Measurements from ENCODE around the gene BET1L.
"Not testable (repeated sequence)": the region's sequence is repeated elsewhere in the genome, so short reads cannot be mapped to it uniquely, and the experiment has no call there.

BET1L gene

DNA sequence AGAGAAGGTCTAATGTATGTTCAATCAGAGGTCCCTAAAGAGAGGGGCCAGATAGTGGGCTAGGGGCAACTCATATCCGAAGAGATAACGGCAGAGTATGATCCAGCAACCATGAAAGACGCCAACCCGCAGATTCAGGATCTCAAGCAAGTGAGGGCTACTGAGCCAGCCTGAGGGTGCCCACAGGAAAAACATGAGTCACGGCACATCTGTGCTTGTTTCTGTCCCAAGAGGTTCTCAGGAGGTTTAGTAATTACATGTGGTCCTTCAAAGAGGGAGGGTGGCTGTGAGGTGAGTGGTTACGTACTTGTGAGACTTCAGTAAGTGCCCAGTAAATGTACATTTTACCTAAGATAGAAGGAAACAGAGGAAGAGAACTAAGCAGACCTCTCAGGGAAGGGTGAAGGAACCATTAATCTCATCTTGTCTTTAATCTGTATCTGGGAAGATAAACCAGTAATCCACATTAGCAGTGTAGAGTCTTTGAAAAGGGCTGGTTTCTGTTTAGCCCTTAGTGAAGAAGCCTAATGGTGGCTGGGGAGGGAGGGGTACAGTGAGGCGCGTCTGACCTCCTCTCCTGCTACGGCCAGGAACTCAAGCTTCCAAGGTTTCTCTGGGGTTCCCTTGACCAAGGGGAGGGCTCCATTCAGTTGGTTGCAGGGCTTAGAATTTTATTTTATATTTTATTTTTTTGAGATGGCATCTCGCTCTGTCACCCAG lies 18.7 kb upstream of the BET1L start:
- no peak for DNase-seq

- DNase-seq, result no peak
Observed at GRCh38 chr11:224424-224823, 17.2 kb upstream of the BET1L start.

DNA sequence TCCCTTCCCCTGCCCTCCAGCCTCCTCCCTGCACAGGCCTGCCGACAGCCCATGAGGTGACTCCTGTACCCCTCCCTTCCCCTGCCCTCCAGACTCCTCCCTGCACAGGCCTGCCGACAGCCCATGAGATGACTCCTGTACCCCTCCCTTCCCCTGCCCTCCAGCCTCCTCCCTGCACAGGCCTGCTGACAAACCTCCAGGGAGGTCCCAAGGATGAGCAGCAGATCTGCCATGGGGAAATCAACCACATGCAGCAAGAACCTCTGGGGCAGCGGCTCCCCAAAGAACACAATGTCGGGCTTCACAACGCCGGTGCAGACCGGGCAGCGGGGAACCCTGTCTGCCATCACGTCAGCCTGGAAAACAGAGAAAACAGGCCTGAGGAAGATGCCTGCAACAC lies 16.7 kb upstream of the BET1L start:
- no peak for DNase-seq

- DNase-seq, result no peak
Observed at GRCh38 chr11:223026-223789, 16.0 kb upstream of the BET1L start.

DNA sequence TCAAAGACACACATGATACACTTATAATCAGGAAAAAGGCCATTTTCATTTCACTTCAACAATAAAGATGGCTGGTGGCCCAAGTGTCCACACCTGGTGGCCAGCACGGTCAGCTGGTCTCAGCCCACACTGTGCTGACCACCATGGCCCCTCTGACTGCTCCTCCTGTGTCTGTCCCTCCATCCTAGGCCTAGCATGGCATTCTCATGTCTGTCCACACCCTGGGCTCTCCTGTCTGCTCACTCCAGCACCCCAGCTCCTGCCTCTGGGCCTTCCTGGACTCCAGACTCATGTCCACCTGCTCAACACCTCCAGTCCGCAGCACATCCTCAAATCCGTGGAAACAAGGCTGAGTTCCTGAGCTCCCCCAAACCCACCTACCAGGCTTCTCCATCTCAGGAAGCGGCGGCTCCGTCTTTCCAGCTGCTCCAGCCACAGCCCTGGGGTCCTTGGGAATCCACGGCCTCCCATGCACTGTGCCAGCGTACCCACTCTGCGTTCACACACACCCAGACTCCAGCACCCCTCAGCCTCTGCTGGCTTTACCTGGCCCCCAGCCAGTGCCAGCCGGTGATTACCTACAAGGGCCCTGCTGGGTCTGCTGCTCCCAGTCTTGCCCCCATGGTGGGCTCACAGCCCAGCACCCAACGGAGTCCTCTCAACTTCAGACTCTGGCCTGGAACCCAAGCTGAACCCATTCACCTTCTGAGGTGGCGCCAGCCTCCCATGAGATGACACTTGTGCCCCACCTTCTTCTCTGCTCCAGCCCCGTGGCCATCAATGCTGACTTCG lies 15.0 kb upstream of the BET1L start:
- DNase-seq, result no peak

DNA sequence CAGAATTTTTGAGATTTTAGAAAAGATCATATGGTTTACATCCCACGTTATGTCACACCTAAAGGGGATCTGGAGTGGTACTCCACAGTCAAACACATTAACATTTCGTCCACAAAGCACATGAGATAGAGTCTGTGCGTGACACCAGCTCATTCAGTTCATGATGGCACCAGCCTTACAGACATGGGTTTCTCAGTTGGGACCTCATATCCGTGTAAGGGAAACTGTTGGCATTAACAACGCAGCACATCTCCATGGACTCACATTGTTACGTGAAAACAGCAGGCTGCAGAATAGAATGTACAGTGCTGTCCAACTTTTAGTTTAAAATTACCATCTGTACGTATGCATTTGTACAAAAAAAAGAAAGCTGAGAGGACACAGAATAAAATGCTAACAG lies 14.3 kb upstream of the BET1L start:
- DNase-seq, result no peak

DNA sequence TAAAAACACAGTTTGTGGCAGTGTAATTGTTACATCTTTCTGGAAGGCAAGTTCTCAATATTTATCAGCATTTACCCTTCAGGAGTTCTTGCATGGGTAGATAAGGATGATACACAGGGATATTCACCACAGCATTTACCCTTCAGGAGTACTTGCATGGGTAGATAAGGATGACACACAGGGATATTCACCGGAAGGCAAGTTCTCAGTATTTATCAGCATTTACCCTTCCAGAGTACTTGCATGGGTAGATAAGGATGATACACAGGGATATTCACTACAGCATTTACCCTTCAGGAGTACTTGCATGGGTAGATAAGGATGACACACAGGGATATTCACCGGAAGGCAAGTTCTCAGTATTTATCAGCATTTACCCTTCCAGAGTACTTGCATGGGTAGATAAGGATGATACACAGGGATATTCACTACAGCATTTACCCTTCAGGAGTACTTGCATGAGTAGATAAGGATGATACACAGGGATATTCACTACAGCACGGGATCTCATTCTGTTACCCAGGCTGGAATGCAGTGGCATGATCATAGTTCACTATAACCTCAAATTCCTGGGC lies 13.5 kb upstream of the BET1L start:
- not testable (repeated sequence) for DNase-seq

DNA sequence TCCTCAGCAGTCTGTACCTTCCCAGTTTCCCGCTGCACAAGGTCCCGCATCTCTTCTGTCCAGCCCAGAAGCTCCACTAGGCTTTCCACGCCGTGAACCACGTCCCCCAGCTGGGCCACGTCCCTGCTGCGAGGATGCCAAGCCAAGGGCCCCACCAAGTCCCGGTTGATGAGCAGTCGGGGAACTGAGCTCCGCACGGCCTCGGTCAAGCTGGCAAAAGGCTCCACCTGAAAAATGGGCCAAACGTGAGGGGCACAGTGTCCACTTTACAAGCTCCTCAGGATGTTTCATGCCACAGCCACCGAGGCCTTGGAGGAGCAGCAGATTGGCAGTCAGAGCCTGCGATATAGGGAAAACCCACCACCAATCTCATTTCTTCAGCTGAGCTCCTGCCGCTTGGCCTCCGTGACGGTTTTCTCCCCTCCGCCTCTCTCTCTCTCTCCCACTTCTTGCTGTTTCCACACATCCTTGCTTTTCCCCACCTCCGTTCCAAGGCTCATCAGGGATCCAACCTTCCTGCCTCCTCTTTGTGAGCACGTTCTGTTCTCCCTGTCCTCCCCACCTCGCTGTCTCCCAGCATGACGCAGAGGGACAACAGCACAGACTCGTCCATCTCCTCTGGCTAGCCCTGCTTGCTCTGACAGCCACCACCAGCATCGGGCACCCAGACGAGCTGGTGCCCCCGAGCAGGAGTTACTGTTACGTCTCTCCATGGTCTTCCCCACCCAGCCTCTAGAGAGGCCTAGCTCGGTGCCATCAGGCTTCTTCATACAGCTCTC lies 11.8 kb upstream of the BET1L start:
- DNase-seq, result no peak

DNA sequence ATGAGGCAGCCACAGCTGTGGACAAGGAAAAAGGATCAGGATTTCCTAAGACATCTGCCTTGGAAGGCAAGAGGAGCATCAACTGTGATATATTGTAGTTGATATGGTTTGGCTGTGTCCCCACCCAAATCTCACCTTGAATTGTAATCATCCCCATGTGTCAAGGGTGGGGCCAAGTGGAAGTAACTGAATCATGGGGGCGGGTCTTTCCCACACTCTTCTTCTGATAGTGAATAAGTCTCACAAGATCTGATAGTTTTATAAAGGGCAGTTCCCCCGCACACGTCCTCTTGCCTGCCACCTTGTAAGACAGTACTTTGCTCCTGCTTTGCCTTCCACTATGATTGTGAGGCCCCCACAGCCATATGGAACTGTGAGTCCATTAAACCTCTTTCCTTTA lies 10.5 kb upstream of the BET1L start:
- no peak for DNase-seq

GRCh38 chr11:216081-216974 lies 9.1 kb upstream of the BET1L start:
- DNase-seq, result no peak

DNA sequence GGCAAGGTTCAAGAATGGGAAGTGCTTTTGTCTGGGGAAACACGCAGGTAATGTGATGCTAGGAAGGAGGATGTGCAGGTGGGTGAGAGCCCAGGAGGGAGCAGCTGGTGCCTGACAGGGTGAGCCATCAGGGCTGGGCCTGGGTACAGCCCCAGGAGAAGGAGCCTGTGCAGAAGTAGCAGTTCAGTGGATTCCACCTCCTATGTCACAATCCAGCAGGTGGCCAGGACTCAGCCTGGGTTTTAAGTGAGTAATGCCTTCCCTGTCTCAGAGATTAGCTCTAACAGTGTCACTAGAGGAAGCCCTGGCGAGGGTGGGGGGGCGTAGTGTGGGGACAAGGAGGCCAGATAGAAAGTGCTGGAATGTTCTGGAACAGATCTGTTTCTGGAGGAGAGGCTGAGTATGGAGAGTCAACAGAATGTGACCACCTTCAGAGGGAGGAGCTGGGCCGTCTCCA lies 8.4 kb upstream of the BET1L start:
- no peak for DNase-seq

DNA sequence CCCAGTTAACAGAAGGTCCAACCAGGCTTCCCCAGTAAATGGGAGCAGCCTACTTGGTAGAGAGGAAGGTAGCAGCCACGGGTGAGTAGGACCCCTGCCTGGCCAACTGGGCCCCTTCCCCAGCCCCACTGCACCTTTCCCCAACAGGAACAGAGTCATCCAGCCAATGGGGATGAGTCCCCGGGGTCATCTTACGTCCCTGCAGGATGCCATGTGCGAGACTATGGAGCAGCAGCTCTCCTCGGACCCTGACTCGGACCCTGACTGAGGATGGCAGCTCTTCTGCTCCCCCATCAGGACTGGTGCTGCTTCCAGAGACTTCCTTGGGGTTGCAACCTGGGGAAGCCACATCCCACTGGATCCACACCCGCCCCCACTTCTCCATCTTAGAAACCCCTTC lies 6.9 kb upstream of the BET1L start:
- no peak for DNase-seq

- DNase-seq, result no peak
Observed at GRCh38 chr11:213111-213510, 5.9 kb upstream of the BET1L start.

DNA sequence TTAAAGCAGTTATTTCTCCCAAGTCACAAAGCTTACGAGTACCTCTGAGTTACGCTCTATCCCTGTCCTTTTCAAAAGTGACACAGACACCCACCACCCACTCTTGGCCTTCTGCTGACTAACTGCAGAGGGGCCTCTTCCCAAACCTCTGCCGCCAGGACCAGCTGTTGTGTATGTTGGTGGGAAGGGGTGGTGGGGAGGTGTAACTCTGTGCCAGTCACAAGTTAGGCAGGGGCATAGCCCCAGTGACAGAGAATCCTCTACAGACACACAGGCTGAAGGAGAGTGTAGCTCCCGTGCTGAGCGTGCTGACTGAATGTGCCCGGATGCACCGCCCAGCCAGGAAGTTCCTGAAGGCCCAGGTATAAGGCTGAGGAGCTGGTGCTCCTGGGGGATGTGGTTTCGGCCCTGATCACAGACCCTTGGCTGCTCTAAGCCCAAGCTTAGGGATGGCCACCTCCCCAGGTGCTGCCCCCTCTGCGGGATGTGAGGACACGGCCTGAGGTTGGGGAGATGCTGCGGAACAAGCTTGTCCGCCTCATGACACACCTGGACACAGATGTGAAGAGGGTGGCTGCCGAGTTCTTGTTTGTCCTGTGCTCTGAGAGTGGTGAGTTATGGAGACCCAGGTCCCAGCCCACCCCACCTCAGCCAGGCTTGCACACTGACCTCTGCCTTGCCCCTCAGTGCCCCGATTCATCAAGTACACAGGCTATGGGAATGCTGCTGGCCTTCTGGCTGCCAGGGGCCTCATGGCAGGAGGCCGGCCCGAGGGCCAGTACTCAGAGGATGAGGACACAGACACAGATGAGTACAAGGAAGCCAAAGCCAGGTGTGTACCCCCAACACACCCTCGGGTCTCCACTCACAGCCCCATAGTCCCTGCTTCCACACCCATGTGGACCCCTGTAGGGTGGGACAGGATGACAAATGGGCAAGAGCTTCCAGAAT lies 5.2 kb upstream of the BET1L start:
- no peak for DNase-seq

- DNase-seq, result no peak
Observed at GRCh38 chr11:211741-212140, 4.5 kb upstream of the BET1L start.

GRCh38 chr11:211295-211694 lies 4.1 kb upstream of the BET1L start:
- DNase-seq, result no peak

DNA sequence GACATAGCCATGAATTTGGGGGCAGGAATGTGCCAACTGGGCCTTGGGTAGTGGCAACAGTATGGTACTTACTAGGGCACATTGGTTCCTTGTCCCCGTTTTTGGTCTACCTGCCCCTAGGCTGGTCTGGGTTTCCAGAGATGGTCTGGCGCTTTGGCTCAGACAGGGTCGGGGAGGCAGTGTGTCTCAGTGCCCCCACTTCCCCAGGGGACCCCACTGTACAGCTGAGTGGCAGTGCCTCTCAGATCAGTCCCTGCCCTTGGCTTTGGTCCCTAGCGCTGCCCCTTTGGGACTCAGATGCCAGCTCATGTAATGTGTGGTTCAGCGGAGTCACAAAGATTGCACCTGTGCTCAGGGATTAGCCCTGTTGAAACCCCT lies 3.6 kb upstream of the BET1L start:
- DNase-seq, result no peak

DNA sequence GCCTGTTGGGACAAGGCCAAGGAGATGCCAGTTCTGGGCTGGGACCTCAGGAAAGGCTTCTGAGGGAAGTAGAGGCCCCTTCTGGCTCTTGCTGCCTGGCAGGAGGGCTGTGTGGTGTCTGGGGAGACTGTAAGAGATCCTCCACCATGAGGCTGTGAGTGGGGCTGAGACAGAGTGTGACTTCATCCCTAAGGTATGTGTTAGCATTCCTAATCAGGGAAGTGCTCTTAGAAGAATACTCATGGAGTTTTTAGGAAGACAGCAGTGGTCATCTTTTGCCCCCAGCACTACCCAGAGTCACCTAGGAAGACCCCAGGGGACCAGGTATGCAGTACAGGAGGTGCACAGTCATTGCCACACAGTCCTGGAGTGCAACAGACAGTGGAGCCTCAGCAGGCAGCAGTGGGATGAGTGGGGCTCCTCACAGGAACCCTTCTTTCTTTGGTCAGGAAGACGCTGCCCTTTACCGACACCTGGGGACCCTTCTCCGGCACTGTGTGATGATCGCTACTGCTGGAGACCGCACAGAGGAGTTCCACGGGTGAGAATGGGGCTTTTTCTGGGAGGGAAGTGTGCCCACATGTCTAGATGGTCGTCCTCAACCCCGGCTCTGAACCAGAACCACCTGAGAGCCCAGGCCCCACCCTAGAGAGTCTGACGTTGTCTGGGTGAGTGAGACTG lies 3.1 kb upstream of the BET1L start:
- DNase-seq, result no peak

GRCh38 chr11:209275-210121 lies 2.3 kb upstream of the BET1L start:
- DNase-seq, result no peak

All from COR-L47 (cell line).